ENCODE data around the gene ADRA1B.

ADRA1B gene

DNA sequence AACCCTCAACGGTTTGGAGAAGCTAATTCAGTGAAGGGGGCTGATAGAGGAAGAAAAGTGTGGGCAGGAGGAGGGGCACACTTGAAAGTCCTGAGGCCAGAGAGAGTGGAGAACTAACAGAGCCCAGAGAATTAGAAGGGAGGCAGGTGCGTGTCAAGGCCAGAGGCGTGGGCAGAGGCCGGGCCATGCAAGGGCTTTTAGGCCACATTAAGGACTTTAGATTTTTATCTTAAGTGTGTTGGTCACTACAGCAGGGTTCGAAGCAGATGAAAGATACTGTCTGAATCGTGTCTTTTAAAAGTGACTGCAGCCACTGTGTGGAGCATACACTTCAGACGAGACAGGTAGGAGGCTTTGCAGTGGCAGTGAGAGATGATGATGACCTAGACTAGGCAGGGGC lies 6.7 kb downstream of the ADRA1B start:
- DNase-seq (ENCODE audit: low read depth in 2 of 3, low spot score in 1 of 3) = no peak

DNA sequence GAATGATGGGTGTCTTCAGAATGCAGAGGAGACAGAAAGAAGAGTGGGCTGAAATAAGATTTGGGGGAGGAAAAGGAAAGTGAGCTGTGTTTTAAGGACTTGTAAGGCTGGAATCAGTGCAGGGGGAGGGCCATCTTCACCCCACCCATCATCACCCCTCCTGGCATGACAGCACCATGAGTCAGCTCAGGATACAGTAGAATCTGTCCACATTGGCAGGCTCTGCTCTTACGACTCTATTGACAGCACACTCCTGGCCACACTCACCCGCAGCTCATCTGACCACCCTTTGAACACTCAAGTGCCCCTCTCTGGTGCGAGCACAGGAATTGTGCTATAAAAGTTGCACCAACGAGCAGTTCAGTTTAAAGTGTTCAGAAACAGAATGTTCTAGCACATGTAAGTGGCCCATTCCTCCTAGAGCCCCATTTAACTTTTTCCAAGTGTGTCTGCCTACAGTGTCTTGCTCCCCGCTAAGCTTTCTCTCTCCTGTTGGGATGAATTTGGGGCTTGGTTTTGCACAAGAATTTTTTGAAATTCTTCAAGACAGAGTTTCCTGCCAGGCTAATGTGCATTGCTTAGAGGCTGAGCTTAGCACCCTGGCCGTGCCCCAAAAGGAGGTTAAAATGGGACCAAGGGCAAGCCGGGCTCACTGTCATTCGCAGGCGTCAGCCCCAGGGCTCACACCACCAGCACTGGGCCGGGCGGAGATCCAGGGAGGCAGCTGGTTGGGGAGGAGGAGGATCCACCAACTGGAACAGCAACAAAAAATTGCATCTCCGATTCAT lies 12.0 kb downstream of the ADRA1B start:
- no peak for DNase-seq (ENCODE audit: low read depth in 2 of 3, low spot score in 1 of 3)

DNA sequence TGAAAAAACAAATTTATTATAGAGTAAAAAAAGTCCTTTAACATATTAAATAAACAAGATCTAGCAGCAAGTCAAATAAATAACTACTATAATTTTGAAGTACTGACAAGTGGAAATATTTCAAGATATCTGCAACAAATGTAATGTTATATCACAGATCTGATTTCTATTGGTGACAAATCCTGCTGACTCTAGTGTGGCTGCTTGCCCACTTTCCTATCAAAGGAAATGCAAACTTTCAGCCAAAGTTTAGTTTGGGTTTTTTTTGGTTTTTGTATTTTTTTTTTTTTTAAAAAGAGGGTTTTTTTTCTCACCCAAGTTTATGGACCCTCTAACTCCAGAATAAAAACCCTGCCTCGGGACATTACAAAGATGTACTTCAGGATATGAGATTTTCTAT lies 12.9 kb downstream of the ADRA1B start:
- DNase-seq (ENCODE audit: low read depth in 2 of 3, low spot score in 1 of 3) = no peak

DNA sequence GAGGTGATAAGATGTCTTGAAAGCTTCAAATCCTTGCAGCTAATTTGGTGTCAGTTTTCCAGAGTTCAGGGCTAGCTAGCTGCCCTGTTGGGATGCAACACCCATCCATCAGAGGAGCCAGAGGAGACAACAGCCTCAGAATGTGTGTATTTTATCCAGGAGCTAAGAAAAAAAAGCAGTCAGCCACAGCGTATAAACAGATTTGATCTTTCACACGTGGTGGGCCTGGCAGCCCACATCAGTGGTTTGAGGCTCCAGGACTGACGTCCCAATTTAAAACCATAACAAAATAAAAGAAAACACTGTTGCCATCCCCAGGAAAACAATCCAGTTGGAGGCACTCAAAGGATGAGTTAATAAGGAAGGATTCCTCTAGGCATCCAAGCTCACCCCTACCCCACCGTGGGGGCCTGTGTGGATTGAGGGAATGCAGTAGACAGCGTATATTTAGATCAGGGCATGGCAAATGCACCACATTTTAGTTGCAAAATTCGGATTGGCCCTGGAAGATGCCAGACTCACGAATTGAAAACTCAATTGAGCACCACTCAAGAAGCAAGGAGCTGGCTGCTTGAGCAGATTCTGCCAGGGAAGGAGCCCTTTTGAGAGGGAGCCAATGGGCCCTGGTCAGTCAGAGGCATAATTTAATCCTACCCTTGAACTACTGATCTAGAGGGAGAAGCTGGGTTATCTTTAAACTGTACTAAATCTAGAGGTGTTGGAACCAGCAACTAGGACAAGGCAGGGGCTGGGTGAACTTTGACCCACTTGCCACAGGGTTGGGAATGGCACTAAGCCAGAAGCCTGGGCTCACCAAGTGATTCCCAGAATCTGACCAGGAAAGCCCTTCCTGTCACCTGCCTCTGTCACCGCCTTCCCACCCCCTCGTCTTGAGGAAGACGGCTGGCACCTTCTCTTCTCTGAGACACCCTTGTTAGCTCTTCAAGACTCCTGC lies 17.5 kb downstream of the ADRA1B start:
- no peak for DNase-seq (ENCODE audit: low read depth in 2 of 3, low spot score in 1 of 3)

DNA sequence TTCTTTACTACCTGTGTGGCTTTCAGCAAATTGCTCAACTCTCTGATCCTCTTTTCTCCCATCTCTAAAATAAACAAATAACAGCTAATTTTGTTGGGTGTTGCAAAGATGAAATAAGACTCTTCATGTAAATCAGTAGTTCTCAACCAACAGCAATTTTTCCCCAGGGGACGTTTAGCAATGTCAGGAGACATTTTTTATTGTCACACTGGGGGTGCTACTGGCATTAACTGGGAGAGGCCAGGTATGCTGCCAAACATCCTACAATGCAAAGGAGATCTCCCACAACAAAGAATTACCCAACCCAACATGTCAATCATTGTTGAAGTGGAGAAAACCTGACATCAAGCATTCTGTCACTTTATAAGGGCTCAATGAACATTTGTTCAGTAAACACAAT lies 19.7 kb downstream of the ADRA1B start:
- no peak for DNase-seq (ENCODE audit: low read depth in 2 of 3, low spot score in 1 of 3)

DNA sequence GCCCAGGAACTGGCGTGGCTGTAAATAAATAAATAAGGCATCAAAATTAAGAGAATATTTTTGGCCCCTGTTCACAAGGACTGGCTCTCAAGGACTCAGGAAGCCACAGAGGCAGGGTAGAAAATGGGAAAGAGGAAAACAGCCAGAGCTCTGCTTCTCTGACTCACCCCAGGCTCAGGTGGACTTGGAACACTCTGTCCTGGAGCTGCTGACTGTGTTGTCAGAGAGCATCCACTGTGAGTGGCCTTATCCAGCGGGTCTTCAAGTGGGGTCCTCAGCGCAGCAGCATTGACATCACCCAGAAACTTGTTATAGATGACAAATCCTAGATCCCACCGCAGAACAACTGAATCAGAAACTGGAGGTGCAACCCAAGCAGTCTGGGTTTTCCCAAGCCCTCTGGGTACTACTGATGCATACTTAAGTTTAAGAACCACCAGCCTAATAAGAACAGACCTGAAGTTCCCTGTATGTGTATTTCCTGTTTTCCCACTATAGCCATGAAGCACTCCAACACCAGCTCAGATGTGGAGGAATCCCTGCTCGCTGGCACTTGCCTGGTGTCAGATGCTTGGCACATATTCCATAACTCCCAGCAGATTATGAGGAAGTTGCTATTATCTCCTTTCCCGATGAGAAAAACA lies 20.5 kb downstream of the ADRA1B start:
- no peak for DNase-seq (ENCODE audit: low read depth in 2 of 3, low spot score in 1 of 3)

DNA sequence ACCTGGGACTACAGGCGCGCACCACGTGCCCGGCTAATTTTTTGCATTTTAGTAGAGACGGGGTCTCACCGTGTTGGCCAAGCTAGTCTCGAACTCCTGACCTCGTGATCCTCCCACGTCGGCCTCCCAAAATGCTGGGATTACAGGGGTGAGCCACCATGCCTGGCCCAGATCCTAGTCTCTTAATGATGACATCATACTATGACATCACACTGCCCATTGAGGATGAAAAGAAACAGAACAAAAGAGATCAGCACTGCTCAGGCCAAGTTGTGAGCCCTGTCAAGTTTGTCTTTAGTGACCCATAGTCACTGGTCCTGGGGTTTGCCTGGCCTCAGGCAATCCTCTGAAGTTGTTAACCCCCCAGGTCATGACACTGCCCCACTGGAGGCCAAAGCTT lies 21.3 kb downstream of the ADRA1B start:
- DNase-seq (ENCODE audit: low read depth in 2 of 3, low spot score in 1 of 3) = no peak

DNA sequence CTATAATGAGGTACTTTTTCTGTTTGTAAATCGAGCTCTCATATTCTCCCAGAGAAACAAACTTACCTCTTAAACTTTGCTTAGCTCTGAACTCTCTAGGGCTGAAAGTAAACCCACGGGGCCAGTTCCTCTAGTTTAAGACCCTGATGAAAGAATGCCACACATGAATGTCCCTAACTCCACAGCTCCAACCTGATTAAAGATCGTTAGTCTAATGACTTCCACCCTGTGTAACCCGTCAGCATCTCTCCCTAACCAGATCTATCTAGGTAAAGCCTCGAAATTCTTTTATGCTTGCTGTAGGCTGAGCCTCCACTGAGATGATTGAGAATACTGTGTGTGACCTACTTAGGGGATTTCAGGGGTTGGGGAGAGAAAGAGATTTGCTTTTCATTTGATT lies 27.0 kb downstream of the ADRA1B start:
- no peak for DNase-seq (ENCODE audit: low read depth in 2 of 3, low spot score in 1 of 3)

DNA sequence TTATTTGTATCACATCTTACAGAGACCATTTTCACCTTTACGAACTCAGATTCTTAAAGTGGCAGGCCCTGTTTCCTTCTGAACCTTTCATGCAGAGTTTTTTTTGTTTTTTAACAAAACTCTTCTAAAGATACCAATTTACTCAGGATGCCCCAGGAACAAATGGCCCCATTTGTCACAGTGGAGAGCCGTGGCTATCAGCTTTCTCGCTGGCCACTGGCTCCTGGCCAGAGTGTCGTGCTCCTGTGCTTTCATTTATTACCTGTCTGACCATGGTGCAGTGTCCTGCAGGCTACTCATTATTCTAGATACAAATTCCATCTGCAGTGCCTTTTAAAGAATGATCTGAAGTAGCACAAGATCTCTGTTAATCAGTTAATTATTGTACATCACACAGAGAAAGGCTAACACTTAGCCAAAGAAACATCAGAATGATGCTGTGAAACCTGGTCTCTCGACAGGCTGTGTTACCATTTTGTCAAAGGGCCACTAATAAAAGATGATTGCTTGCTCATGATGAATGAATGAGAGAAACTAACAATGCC lies 27.8 kb downstream of the ADRA1B start:
- DNase-seq (ENCODE audit: low read depth in 2 of 3, low spot score in 1 of 3) = no peak

DNA sequence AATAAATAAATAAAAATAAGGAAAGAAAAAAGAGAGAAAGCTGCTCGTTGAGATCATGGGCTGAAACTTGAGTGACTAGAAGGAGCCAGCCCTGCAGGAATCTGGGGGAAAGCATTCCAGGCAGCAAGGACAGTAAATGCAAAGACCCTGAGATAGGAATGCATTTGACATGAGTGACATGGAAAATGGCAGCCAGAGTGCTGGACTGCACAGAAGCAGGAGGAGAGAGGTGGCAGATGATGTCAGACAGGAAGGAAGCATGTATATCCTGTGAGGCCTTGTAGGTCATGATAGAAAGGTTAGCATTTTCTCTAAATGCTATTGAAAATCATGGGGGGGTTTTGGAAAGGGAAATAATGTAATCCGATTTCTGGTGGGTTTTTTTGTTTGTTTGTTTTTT lies 29.1 kb downstream of the ADRA1B start:
- no peak for DNase-seq (ENCODE audit: low read depth in 2 of 3, low spot score in 1 of 3)

DNA sequence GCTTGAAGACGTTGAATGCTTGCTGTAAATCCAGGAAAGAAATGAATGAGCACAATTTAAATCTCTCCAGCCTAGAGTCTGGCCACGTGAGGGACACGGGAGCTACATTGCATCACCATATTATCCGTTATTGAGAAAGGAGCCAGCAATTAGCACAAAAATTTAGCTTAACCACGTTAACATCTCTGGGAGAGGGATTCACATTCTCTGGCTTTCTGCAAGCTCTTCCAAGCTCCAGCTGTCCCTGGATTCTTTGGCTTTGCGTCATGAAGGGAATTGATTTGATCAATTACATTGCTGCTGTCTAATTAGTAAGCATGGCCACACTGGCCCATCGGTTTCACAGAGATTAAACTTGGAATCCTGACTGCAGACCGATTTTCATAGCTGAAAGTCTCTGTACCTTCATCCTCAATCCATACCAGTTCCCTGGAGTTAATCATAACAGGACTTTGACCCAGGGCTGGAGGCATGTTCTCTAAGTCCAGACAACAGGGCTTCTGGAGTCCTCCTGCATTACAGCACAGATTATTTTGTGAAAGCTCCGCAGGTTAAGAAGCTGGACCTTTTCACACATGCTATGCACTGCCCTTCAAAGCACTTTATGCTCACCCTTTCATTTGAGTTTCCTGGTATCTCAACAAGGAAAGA lies 31.6 kb downstream of the ADRA1B start:
- DNase-seq (ENCODE audit: low read depth in 2 of 3, low spot score in 1 of 3) = no peak

DNA sequence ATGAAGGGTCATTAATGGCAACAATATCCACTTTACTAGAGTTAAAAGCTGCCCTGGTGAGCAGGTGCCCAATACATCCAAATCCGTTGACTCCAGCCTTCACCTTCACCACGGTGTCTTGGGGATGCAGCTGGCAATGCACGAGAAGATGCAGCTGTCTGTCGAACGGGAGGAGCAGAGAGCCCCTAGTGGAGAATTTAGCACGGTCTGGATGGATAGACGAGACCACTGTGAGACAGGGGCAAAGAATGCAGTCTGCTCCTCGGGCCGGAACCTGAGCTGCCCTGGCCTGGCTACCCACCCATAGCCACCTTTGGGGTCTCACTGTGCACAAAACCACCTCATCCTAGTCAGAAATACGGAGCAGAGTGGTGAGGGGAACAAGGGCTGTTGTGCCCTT lies 35.1 kb downstream of the ADRA1B start:
- no peak for DNase-seq (ENCODE audit: low read depth in 2 of 3, low spot score in 1 of 3)

DNA sequence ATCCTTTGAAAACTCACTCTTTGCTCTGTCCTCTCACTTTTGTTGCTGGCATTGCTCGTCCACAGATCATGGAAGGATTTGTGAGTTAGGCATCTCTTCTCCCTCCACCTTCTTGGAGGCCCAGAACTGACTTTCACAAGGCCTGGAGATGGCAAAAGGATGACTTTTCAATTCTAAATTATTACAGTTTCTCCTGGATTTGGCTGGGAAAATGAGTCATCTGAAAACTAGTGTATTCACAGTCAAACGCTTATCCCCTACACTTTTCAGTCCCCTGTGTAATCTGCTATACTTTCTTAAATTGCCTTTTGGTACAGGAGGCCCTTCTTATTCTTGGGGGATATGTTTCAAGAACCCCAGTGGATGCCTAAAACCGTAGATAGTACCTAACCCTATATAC lies 35.6 kb downstream of the ADRA1B start:
- no peak for DNase-seq (ENCODE audit: low read depth in 2 of 3, low spot score in 1 of 3)

DNA sequence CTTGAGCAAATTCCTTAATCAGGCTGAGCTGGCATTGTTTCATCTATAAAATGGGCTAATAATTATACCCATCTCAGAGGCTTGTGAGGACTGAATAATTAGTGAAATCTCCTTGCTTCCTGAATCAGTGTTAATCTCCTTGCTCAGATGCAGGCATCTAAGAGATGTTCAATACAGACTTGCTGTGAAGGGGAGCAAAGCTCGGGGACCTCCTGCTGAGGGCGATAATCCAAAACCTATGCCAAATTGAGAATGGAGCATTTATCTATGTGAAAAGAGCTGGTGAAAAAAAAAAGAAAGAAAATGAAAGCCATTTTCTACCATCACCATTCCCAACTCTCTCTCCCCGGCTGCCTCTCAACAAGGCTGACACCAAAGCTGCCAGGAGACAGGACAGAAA lies 37.3 kb downstream of the ADRA1B start:
- DNase-seq (ENCODE audit: low read depth in 2 of 3, low spot score in 1 of 3) = no peak

DNA sequence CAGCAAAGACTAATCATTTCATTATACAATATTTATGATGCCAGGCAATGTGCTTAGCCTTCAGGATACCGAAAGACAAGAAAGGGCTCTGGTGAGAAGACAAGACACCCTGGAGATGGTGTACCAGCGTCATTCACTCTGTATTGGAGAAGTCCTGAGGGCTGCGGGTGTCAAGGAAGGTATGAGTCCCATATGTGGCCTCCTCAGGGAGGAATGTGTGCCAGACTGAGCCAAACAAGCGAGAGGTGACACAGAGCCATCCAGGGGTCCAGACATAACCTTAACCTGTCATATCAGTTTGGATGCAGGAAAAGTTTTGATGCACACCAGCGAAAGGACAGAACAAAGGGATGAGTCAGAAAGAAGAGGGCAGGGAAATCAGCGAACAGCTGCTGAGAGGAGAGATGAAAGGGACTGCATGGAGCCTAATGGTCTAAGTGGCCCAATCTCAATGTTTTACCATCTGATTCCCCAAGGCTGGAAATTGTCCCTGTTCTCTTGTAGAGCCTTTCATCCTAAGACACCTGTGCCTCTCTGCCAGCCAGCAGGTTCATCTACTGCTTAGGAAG lies 38.9 kb downstream of the ADRA1B start:
- no peak for DNase-seq (ENCODE audit: low read depth in 2 of 3, low spot score in 1 of 3)

DNA sequence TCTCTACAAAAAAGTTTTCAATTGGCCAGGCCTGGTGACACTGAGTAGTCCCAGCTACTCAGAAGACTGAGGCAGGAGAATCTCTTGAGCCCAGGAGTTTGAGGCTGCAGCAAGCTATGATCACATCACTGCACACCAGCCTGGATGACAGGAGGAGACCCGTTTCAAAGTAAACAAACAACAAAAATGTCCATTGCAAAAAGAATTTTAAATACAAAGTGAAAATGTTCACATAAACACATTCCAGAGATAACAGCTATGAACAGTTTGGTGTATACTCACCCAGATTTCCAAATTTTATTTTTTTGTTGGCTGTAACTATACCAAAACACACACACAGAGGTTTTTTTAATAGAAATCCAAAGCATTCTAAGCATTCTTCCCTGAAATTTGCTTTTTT lies 39.8 kb downstream of the ADRA1B start:
- DNase-seq (ENCODE audit: low read depth in 2 of 3, low spot score in 1 of 3) = no peak

DNA sequence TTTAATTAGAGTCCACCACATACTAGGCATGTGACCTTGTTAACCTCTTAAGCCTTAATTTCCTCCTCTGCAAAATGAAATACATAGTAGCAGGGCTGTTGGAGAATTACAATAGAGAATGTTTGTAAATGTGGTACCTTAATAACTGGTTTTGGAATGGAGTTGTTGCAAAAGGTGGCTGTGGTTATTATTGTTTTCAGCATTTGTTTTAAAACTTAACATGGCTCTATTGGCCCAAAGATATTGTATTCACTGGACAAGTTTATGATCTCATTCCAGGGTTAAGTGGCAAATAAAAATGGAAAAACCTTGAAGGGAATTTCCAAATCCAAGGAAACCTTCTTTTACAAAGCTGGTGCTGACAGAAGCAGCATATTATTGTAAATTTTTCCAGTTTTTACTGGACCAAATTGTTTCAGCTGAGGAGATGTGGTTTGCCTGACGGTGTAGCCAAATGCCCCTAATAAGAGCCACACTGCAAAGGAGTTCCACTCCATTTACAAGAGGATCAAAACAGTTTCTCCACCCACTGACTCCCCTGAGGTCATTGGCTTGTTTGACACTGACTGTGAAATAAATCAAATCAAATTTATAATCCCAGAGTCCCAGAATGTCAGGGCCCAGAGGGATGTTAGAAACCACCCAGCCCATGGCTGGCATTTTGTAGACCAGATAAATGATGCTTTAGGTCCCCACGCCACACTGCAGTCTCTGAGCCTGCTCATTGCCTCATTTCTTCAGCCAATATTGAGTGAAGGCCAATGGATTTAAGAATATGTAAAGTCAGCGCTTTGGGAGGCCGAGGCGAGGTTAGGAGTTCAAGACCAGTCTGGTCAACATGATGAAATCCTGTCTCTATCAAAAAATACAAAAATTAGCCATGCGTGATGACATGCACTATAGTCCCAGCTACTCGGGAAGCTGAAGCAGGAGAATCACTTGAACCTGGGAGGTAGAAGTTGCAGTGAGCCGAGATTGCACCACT lies 45.2 kb downstream of the ADRA1B start:
- DNase-seq (ENCODE audit: low read depth in 2 of 3, low spot score in 1 of 3) = no peak

DNA sequence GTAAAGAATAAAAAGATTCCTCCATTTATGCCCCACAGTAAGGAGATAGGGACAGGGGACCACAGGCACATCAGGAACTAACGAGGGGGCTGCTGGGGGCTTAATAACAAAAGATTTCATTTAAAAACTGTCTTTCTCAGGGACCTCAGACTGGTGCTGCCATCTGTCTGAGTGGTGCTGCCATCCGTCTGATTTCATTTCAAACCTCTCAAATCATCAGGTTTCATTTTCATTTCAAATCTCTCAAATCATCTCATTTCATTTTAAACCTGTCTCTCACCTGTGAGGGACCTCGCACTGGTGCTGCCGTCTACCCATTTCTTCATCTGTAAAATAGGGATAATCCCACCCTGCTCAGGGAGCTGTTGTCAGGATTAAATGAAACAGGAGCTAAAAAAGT lies 45.9 kb downstream of the ADRA1B start:
- DNase-seq (ENCODE audit: low read depth in 2 of 3, low spot score in 1 of 3) = no peak

DNA sequence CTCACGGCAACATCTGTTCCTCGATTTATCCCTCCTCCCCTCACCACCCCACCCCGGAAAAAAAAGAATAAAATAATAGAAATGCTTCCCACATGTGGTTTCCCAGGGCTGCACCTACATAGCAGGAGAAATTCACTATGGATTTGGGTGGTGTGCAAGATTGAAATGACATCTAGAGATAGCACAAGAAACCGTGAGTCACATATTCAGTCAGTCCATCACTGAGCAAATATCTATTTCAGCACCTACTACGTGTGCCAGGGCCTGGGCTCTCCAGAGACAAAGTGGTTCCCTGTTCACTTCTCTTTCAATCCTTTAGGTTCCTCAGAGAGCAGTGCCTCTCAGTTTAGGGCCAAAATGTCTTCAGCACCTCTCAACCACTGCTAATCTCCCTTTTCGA lies 47.7 kb downstream of the ADRA1B start:
- DNase-seq (ENCODE audit: low read depth in 2 of 3, low spot score in 1 of 3) = no peak
